HG02938 (cell line): Measurements from ENCODE around the gene PLAC8L1.

ENCODE experiments used
- ATAC-seq: cut with Tn5 transposase; IDR thresholded peaks from one replicate; pipeline ENCODE4 v1.9.1; 2021; ENCODE audit warnings: mild to moderate bottlenecking, moderate library complexity; ENCODE audit not compliant: unreplicated experiment

Gene PLAC8L1

DNA sequence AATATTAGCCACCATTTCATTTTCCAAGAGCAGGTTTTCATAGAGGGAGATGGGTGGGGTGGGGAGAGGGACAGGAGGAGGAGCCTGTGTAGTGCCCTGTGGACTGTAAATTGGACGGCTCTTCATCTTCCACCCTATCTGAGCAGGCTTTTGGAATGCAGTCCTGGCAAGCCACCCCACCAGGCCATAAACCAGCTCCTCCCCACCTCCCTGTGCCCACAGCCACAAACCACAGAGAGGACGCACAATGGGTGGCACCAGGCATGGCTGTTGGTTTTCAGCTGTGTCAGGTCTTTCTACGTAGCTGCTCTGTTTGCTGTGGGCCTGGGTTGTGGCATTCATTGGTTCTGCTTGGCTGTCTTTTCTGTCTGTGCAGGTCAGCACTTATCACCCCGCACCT, 58.0 kb downstream of the PLAC8L1 start:
- no peak for ATAC-seq

DNA sequence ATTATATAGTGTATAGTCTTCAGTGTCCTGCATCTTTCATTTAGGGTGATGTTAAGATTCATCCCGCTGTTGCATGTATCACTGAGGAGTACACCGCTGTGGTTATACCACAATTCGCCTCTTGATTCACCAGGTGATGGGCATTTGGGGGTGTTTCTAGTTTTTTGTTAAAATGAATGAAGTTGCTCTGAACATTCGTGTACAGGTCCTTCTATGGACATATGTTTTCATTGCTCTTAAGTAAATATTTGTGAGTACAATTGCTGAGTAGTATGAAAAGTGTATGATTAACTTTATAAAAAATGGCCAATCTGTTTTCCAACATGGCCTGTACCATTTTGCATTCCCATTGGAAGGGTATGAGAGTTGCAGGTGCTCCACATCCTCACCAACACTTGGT, 61.7 kb downstream of the PLAC8L1 start:
- ATAC-seq = no peak

DNA sequence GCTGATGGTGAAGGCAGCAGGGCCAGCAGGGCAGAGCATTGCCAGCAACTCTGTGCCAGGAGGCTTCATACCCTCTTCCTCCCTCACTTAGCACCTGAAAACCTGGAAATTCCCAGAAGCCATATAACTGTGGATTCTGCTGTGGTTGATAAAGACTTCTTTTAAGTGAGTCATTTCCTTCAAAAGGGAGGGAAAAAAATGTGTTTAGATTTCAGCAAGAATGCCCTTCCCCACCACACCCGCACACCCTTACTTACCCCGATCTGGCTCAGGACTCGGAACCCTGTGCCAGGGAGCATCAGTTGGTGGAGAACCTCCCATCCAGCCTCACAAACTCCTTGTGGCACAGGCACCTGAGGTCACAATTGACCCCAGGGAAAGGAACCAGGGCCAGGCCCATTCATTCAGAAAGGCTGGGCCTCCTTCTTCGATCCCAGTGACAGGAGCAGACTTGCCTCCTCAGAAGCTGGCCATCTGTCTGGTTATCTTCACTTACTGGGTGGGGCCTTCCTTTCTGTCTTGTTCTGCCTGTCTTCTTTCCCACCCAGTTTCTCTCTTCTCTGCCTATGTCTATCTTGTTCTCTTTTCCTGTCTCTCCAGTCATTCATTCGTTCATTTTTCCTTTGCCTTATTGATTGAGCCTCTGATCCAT, 62.6 kb downstream of the PLAC8L1 start:
- no peak for ATAC-seq

DNA sequence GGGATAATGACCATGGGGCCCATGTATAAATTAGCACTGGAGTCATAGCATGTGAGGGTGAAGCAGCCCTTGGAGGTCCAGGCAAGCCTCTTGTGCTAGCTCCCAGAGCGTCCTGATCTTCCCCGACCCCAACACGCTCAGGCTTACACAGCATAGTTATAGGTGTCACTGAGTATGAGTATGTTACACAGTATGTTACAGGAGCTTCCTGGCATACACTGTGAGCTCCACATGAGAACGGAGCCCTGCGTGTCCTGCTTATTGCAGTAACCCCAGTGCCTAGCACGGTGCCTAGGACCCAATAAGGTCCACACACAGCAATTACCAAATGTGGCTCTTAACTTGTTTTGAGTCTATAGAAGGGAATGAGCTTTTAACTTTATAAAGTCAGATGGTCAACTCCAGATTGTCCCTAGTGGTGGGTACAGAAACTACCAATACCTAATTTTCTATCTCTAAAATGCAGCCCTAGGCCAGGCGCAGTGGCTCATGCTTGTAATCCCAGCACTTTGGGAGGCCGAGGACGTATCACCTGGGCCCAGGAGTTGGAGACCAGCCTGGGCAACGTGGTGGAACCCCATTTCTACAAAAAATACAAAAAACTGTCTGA, 64.1 kb downstream of the PLAC8L1 start:
- peak; percentile 81 for ATAC-seq

DNA sequence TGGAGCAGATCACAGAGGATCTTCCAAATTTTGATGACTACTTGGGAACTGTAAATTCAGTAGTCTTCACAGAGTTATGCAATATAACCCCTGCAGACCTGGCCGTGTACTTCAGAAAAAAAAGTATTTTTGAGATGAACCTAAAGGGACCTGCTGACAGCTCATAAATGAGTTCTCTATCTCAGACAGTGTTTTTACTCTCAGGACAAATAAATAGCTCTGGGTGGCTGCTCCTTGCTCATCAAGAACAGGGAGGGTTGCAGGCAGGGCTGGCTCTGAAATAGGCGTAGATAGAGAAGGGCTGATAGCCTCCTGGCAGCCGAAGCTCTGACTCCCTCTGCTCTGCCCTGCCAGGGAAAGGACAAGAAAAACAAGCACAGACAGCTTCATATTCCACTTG, 64.8 kb downstream of the PLAC8L1 start:
- no peak for ATAC-seq

DNA sequence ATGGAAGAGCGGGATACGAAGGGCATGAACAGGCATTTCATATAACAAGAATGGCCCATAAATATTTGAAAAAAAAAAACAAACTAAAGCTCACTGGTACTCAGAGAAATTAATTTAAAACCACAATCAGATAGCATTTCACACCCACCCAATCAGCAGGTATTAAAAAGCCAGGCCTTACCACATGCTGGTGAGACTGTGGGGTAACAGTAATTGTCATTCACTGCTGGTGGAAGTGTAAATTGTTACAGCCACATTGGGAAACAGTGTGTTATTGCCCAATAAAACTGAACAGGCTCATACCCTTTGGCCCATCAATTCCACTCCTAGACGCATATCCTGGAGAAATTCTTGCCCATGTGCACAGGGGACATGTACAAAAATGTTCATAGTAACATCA, 66.0 kb downstream of the PLAC8L1 start:
- ATAC-seq = no peak

DNA sequence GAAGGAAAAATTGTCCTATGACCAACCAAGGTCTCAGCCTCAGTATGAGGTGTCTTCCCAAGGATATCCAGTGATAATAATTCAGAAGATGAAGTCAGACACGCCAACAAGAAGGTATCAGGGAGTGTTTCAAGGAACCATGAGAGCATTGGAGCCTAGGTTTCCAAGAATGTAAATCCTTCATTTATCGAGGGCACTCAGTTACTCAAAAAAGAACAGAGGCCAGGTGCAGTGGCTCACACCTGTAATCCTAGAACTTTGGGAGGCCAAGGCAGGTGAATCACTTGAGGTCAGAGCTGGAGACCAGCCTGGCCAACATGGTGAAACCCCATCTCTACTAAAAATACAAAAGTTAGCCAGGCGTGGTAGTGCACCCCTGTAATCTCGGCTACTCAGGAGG, 70.8 kb downstream of the PLAC8L1 start:
- ATAC-seq = no peak
